Keratinocyte (primary cell): Measurements from ENCODE around the gene KDELR1.

Source experiments
- CTCF ChIP-seq, 3 experiments: IDR thresholded peaks in 1 of 3; conservative IDR thresholded peaks in 1 of 3; optimal IDR thresholded peaks in 1 of 3; 2 replicates in 2 of 3; 3 replicates in 1 of 3; pipeline versions ENCODE3 to v1.5.1; 2011; ENCODE audit warnings: low read length in 3 of 3, mild to moderate bottlenecking in 3 of 3, moderate library complexity in 2 of 3, control low read depth in 1 of 3, inconsistent platforms in 1 of 3; ENCODE audit not compliant: insufficient read depth in 2 of 3; ENCODE audit errors: extremely low read depth in 1 of 3
- EZH2 ChIP-seq: IDR thresholded peaks from one replicate; pipeline ENCODE4 v1.6.1; 2012; ENCODE audit warnings: inconsistent platforms, mild to moderate bottlenecking, low read length, moderate library complexity

- TF ChIP-seq CTCF (optimal IDR thresholded peaks at IDR 0.05 in 1 of 3, IDR thresholded peaks at IDR 0.05 in 1 of 3, conservative IDR thresholded peaks at IDR 0.05 in 1 of 3; ENCODE audit: extremely low read depth in 1 of 3, insufficient read depth in 2 of 3, low read length in 3 of 3) (no peak), EZH2 (no peak)
These were observed 13.8 kb upstream of the KDELR1 start for GRCh38 chr19:48405010-48405659.
